SJSA1 (cell line): ENCODE results near the gene C1orf87. TPM values are rescaled to one million over a fixed set of nuclear protein-coding genes. Genes with fewer than 3 reads are reported as not detected.

Experiments
- DNase-seq, 2 experiments: peaks; one replicate each; pipeline ENCODE4 v3.0.0-alpha.2; 2015 to 2020; ENCODE audit warnings: low spot score in 2 of 2, low read depth in 1 of 2
- H3K27ac ChIP-seq: fragments of 250-450 bp; sonication (Bioruptor Pico); 2 replicates; pipeline ENCODE4 v1.5.1; 2020; ENCODE audit warnings: mild to moderate bottlenecking, moderate library complexity
- H3K27me3 ChIP-seq: fragments of 250-450 bp; sonication (Bioruptor Pico); replicated peaks from 2 replicates; pipeline ENCODE4 v1.5.1; 2020; ENCODE audit warnings: mild to moderate bottlenecking, moderate library complexity
- H3K36me3 ChIP-seq: fragments of 250-450 bp; sonication (Bioruptor Pico); 2 replicates; pipeline ENCODE4 v1.5.1; 2020; ENCODE audit warnings: mild to moderate bottlenecking
- H3K4me1 ChIP-seq: fragments of 250-450 bp; sonication (Bioruptor Pico); replicated peaks from 2 replicates; pipeline ENCODE4 v1.6.1; 2021; ENCODE audit warnings: mild to moderate bottlenecking
- H3K4me3 ChIP-seq: fragments of 250-450 bp; sonication (Bioruptor Pico); 2 replicates; pipeline ENCODE4 v1.5.1; 2020; ENCODE audit warnings: mild to moderate bottlenecking
- H3K9me3 ChIP-seq: fragments of 250-450 bp; sonication (Bioruptor Pico); replicated peaks from 2 replicates; pipeline ENCODE4 v1.5.1; 2020; ENCODE audit warnings: mild to moderate bottlenecking
- total RNA-seq: library from RNA; depleted of rRNA; stranded (reverse); fragments of >200 nt; shearing (Covaris generic); gene quantifications from 2 replicates; pipeline ENCODE4 v1.2.3, GENCODE V29; 2014

Gene C1orf87
- total RNA-seq, 1 experiment from 2014 or later, result not detected

GRCh38 chr1:60044881-60045280 lies 28.7 kb downstream of the C1orf87 start:
- no peak overlapping the region for H3K27ac ChIP-seq
- no peaks in the 10 kb centered on the region for H3K36me3 ChIP-seq
- DNase-seq, result no peak
- no peaks in the 10 kb centered on the region for H3K27me3 ChIP-seq
- H3K9me3 ChIP-seq, result no peaks in the 10 kb centered on the region
- H3K4me1 ChIP-seq, result no peaks in the 10 kb centered on the region; the same call in 1 of the 2 replicates
- no peak overlapping the region for H3K4me3 ChIP-seq

GRCh38 chr1:60041783-60042182 lies 31.8 kb downstream of the C1orf87 start:
- H3K36me3 ChIP-seq, result no peaks in the 10 kb centered on the region
- no peak overlapping the region for H3K27ac ChIP-seq
- no peaks in the 10 kb centered on the region for H3K9me3 ChIP-seq
- DNase-seq, result no peak
- H3K4me1 ChIP-seq, result no peaks in the 10 kb centered on the region; the same call in 1 of the 2 replicates
- no peaks in the 10 kb centered on the region for H3K27me3 ChIP-seq
- H3K4me3 ChIP-seq, result no peak overlapping the region

GRCh38 chr1:60037669-60038068 lies 35.9 kb downstream of the C1orf87 start:
- Histone ChIP-seq H3K27ac (no peak overlapping the region), H3K4me3 (no peak overlapping the region), H3K36me3 (no peaks in the 10 kb centered on the region), H3K27me3 (no peaks in the 10 kb centered on the region), H3K9me3 (no peaks in the 10 kb centered on the region), H3K4me1 (no peaks in the 10 kb centered on the region)
- no peak for DNase-seq

- H3K36me3 ChIP-seq, result no peaks in the 10 kb centered on the region
- DNase-seq, result no peak
- no peaks in the 10 kb centered on the region for H3K27me3 ChIP-seq
- H3K9me3 ChIP-seq, result no peaks in the 10 kb centered on the region
- H3K4me3 ChIP-seq, result no peak overlapping the region
- H3K27ac ChIP-seq, result no peak overlapping the region
- no peaks in the 10 kb centered on the region for H3K4me1 ChIP-seq
Observed at GRCh38 chr1:60036856-60037460, 36.6 kb downstream of the C1orf87 start.

- no peak for DNase-seq
- Histone ChIP-seq H3K4me1 (no peaks in the 10 kb centered on the region), H3K9me3 (no peaks in the 10 kb centered on the region), H3K36me3 (no peaks in the 10 kb centered on the region), H3K4me3 (no peak overlapping the region), H3K27ac (no peak overlapping the region), H3K27me3 (no peaks in the 10 kb centered on the region)
Observed at GRCh38 chr1:60035921-60036320, 37.6 kb downstream of the C1orf87 start.

- Histone ChIP-seq H3K9me3 (no peaks in the 10 kb centered on the region), H3K4me1 (no peaks in the 10 kb centered on the region), H3K27me3 (no peaks in the 10 kb centered on the region), H3K27ac (no peak overlapping the region), H3K36me3 (no peaks in the 10 kb centered on the region), H3K4me3 (no peak overlapping the region)
- DNase-seq, result no peak
Observed at GRCh38 chr1:60034999-60035398, 38.6 kb downstream of the C1orf87 start.

GRCh38 chr1:60033066-60033465 lies 40.5 kb downstream of the C1orf87 start:
- DNase-seq, result no peak

GRCh38 chr1:60031146-60031545 lies 42.4 kb downstream of the C1orf87 start:
- H3K27me3 ChIP-seq, result no peaks in the 10 kb centered on the region
- H3K9me3 ChIP-seq, result no peaks in the 10 kb centered on the region
- no peak overlapping the region for H3K4me3 ChIP-seq
- no peak overlapping the region for H3K27ac ChIP-seq
- no peaks in the 10 kb centered on the region for H3K4me1 ChIP-seq
- H3K36me3 ChIP-seq, result no peaks in the 10 kb centered on the region
- no peak for DNase-seq

More at GRCh38 chr1:60033066-60033465, 40.5 kb downstream of the C1orf87 start:
- no peak overlapping the region for H3K4me3 ChIP-seq
- H3K4me1 ChIP-seq, result no peaks in the 10 kb centered on the region
- H3K27me3 ChIP-seq, result no peaks in the 10 kb centered on the region
- H3K9me3 ChIP-seq, result no peaks in the 10 kb centered on the region
- H3K27ac ChIP-seq, result no peak overlapping the region
- H3K36me3 ChIP-seq, result no peaks in the 10 kb centered on the region

- H3K27ac ChIP-seq, result no peak overlapping the region
- H3K36me3 ChIP-seq, result no peaks in the 10 kb centered on the region
- no peak for DNase-seq
- no peak overlapping the region for H3K4me3 ChIP-seq
- H3K9me3 ChIP-seq, result no peaks in the 10 kb centered on the region
- no peaks in the 10 kb centered on the region for H3K27me3 ChIP-seq
- H3K4me1 ChIP-seq, result no peaks in the 10 kb centered on the region
Observed at GRCh38 chr1:60025552-60025951, 48.0 kb downstream of the C1orf87 start.

GRCh38 chr1:60017508-60018205 lies 55.9 kb downstream of the C1orf87 start:
- no peaks in the 10 kb centered on the region; the same call in 1 of the 2 replicates for H3K27me3 ChIP-seq
- H3K9me3 ChIP-seq, result no peaks in the 10 kb centered on the region
- no peak for DNase-seq
- no peak overlapping the region for H3K4me3 ChIP-seq
- H3K36me3 ChIP-seq, result no peaks in the 10 kb centered on the region
- no peak overlapping the region for H3K27ac ChIP-seq
- no peaks in the 10 kb centered on the region for H3K4me1 ChIP-seq

- Histone ChIP-seq H3K27me3 (no peaks in the 10 kb centered on the region; the same call in 1 of the 2 replicates), H3K9me3 (no peaks in the 10 kb centered on the region), H3K27ac (no peak overlapping the region), H3K36me3 (no peaks in the 10 kb centered on the region), H3K4me3 (no peak overlapping the region), H3K4me1 (no peaks in the 10 kb centered on the region)
- no peak for DNase-seq
Observed at GRCh38 chr1:60010690-60011089, 62.9 kb downstream of the C1orf87 start.

GRCh38 chr1:60008500-60008899 lies 65.1 kb downstream of the C1orf87 start:
- H3K9me3 ChIP-seq, result no peaks in the 10 kb centered on the region
- H3K4me3 ChIP-seq, result no peak overlapping the region
- H3K4me1 ChIP-seq, result no peaks in the 10 kb centered on the region
- H3K36me3 ChIP-seq, result no peaks in the 10 kb centered on the region
- H3K27me3 ChIP-seq, result no peaks in the 10 kb centered on the region
- no peak overlapping the region for H3K27ac ChIP-seq
- no peak for DNase-seq

GRCh38 chr1:60000625-60001024 lies 72.9 kb downstream of the C1orf87 start:
- H3K27ac ChIP-seq, result no peak overlapping the region
- no peaks in the 10 kb centered on the region for H3K9me3 ChIP-seq
- no peak for DNase-seq
- H3K4me3 ChIP-seq, result no peak overlapping the region
- H3K27me3 ChIP-seq, result no peaks in the 10 kb centered on the region
- H3K4me1 ChIP-seq, result peaks cover 32% of the 10 kb centered on the region
- no peaks in the 10 kb centered on the region for H3K36me3 ChIP-seq

GRCh38 chr1:59999746-60000145 lies 73.8 kb downstream of the C1orf87 start:
- peaks cover 41% of the 10 kb centered on the region for H3K4me1 ChIP-seq
- no peaks in the 10 kb centered on the region for H3K27me3 ChIP-seq
- no peaks in the 10 kb centered on the region for H3K36me3 ChIP-seq
- H3K27ac ChIP-seq, result peak overlapping the region; percentile 77
- no peak overlapping the region for H3K4me3 ChIP-seq
- H3K9me3 ChIP-seq, result no peaks in the 10 kb centered on the region
- peak; percentile 44 to 47 for DNase-seq
